GM23338 (cell line): ENCODE measurements around the gene BEST1. TPM values are rescaled to one million over a fixed set of nuclear protein-coding genes. Genes with fewer than 3 reads are reported as not detected.

Experiments used
- ATAC-seq: fragments of 200-7000 bp; cut with Tn5 transposase; 3 replicates; pipeline ENCODE4 v1.9.1; 2020
- DNase-seq: peaks from one replicate; pipeline ENCODE4 v3.0.0-alpha.2; 2015; ENCODE audit warnings: low spot score
- H2AFZ ChIP-seq: fragments of 200-600 bp; sonication (generic); 2 replicates; pipeline ENCODE4 v1.8.0; 2016; ENCODE audit warnings: antibody characterized with exemption, mild to moderate bottlenecking, moderate library complexity
- H3F3A ChIP-seq: fragments of 200-600 bp; sonication (generic); replicated peaks from 2 replicates; pipeline ENCODE4 v1.8.0; 2017; ENCODE audit warnings: antibody characterized with exemption, mixed run types, low read depth
- H3K27ac ChIP-seq: fragments of 200-600 bp; sonication (generic); 2 replicates; pipeline ENCODE4 v1.6.1; 2016; ENCODE audit warnings: low read depth
- H3K27me3 ChIP-seq: fragments of 200-600 bp; sonication (generic); 2 replicates; pipeline ENCODE4 v1.8.0; 2016; ENCODE audit warnings: mild to moderate bottlenecking, mixed run types, moderate library complexity; ENCODE audit not compliant: insufficient read depth
- H3K36me3 ChIP-seq: fragments of 200-600 bp; sonication (generic); 2 replicates; pipeline ENCODE4 v1.8.0; 2016; ENCODE audit warnings: mild to moderate bottlenecking; ENCODE audit not compliant: insufficient read depth
- H3K4me1 ChIP-seq: fragments of 200-600 bp; sonication (generic); 2 replicates; pipeline ENCODE4 v1.8.0; 2016; ENCODE audit warnings: mild to moderate bottlenecking, moderate library complexity; ENCODE audit not compliant: insufficient read depth
- H3K4me2 ChIP-seq: fragments of 200-600 bp; sonication (generic); 2 replicates; pipeline ENCODE4 v1.7.1; 2017; ENCODE audit warnings: mixed run types
- H3K4me3 ChIP-seq: fragments of 200-600 bp; sonication (generic); 2 replicates; pipeline ENCODE4 v1.6.1; 2016; ENCODE audit warnings: mixed run types
- H3K79me2 ChIP-seq: fragments of 200-600 bp; sonication (generic); replicated peaks from 2 replicates; pipeline ENCODE4 v1.8.0; 2017; ENCODE audit warnings: mild to moderate bottlenecking; ENCODE audit not compliant: insufficient read depth
- H3K9me2 ChIP-seq: fragments of 200-600 bp; sonication (generic); 2 replicates; pipeline ENCODE4 v1.8.0; 2017; ENCODE audit not compliant: insufficient read depth
- H4K20me1 ChIP-seq: fragments of 200-600 bp; sonication (generic); replicated peaks from 2 replicates; pipeline ENCODE4 v1.8.0; 2017; ENCODE audit warnings: mild to moderate bottlenecking; ENCODE audit not compliant: insufficient read depth
- H3K27ac Mint-ChIP-seq: 2 replicates; pipeline ENCODE4 v1.8.0; 2020; ENCODE audit warnings: inconsistent platforms, mild to moderate bottlenecking, moderate library complexity, mixed read lengths
- H3K27me3 Mint-ChIP-seq: 3 replicates; pipeline ENCODE4 v1.8.0; 2022; ENCODE audit warnings: low read depth, mild to moderate bottlenecking, moderate library complexity, mixed read lengths, inconsistent platforms; ENCODE audit not compliant: insufficient read depth, poor library complexity
- H3K36me3 Mint-ChIP-seq: 3 replicates; pipeline ENCODE4 v1.8.0; 2021; ENCODE audit warnings: low read depth, mild to moderate bottlenecking, inconsistent platforms, moderate library complexity, mixed read lengths
- H3K4me1 Mint-ChIP-seq: 3 replicates; pipeline ENCODE4 v1.8.0; 2020; ENCODE audit warnings: mild to moderate bottlenecking, inconsistent platforms, mixed read lengths
- H3K4me3 Mint-ChIP-seq: 3 replicates; pipeline ENCODE4 v1.8.0; 2021; ENCODE audit warnings: moderate library complexity, mild to moderate bottlenecking, inconsistent platforms, mixed read lengths
- H3K9me3 Mint-ChIP-seq: 3 replicates; pipeline ENCODE4 v1.8.0; 2020; ENCODE audit warnings: moderate library complexity, mild to moderate bottlenecking, inconsistent platforms, mixed read lengths
- CTCF ChIP-seq, 2 experiments: fragments of 200-600 bp in 1 of 2; sonication (generic) in 1 of 2; conservative IDR thresholded peaks; 2 replicates each; pipeline versions ENCODE4 v1.5.1 to v1.6.1; 2016 to 2017; ENCODE audit warnings: antibody characterized with exemption in 2 of 2, low read depth in 2 of 2, mild to moderate bottlenecking in 2 of 2, moderate library complexity in 1 of 2
- ZNF462 ChIP-seq: fragments of 250-450 bp; sonication (Bioruptor Pico); IDR thresholded peaks from 2 replicates; pipeline ENCODE4 v1.5.0; 2020; ENCODE audit warnings: mild to moderate bottlenecking, moderate library complexity
- polyA plus RNA-seq: library from polyadenylated mRNA; unstranded; fragments of >200 nt; fragmentation: Nextera tagmentation; extraction: Ambion mirVana; gene quantifications from 2 replicates; pipeline ENCODE4 v1.2.1, GENCODE V29; 2016
- total RNA-seq: library from RNA; depleted of rRNA; stranded (reverse); fragments of >200 nt; shearing (Covaris generic); gene quantifications from 2 replicates; pipeline ENCODE4 v1.2.3, GENCODE V29; 2014

BEST1 gene
- total and polyA plus RNA-seq, 2 experiments from 2014 or later, result 0.35 to 0.44 TPM

DNA sequence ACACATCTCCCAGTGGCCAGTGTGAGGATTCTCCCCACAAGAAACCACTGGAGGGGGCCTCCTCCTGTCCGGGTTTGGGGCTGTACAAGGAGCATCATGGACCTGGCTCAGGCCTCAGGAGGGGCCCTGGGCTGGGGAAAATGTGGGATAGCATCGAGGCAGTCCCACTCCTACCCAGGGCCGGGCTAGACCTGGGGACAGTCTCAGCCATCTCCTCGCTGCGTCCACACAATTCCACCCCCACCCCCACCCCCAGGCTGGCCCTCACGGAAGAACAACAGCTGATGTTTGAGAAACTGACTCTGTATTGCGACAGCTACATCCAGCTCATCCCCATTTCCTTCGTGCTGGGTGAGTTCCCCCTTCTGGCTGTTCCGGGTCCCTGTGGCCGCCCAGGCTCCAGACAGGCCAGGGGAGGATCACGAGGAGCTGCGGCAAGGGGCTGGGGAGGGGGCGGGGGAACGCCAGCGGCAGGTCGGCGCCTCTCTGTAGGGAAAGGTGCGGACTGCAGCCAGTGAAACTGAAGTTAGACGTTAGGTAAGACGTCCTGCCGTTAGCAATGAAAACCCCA is 4.8 kb downstream of the BEST1 start:
- H3K27me3 ChIP-seq, result peaks cover 12% of the 10 kb centered on the region; the same call in 1 of the 2 replicates
- H4K20me1 ChIP-seq, result no peaks in the 10 kb centered on the region
- peaks cover 7% of the 10 kb centered on the region; the same call in 1 of the 2 replicates for H3K4me1 ChIP-seq
- peak; percentile 74 for ATAC-seq
- H2AFZ ChIP-seq, result peak overlapping the region; percentile 89
- H3K4me2 ChIP-seq, result peak overlapping the region; percentile 83
- H3K79me2 ChIP-seq, result no peaks in the 10 kb centered on the region
- peaks cover 8% of the 10 kb centered on the region; the same call in 1 of the 2 replicates for H3F3A ChIP-seq
- H3K4me3 ChIP-seq, result peak overlapping the region; percentile 57
- no peaks in the 10 kb centered on the region for H3K9me2 ChIP-seq
- TF ChIP-seq CTCF (conservative IDR thresholded peaks at IDR 0.05; ENCODE audit: low read depth in 2 of 2) (peak in 1 of 2 experiments; percentile 34; a peak in 2 of 4 replicates), ZNF462 (CRISPR knock-in tag) (no peak)
- peaks cover 20% of the 10 kb centered on the region for H3K27me3 Mint-ChIP-seq
- H3K27ac Mint-ChIP-seq, result no peak overlapping the region
- H3K9me3 Mint-ChIP-seq, result no peaks in the 10 kb centered on the region
- peak; percentile 79 for DNase-seq
- peak overlapping the region; percentile 61 for H3K4me3 Mint-ChIP-seq
- H3K27ac ChIP-seq, result no peak overlapping the region
- H3K36me3 ChIP-seq, result no peaks in the 10 kb centered on the region
- H3K4me1 Mint-ChIP-seq, result peaks cover under 1% of the 10 kb centered on the region
- no peaks in the 10 kb centered on the region for H3K36me3 Mint-ChIP-seq
